Adrenal gland (tissue), 12 donors: ENCODE data around the gene MRAS. TPM values are rescaled to one million over a fixed set of nuclear protein-coding genes. Genes with fewer than 3 reads are reported as not detected.
"Not testable (repeated sequence)": the region's sequence is repeated elsewhere in the genome, so short reads cannot be mapped to it uniquely, and the experiment has no call there.

Experiments
- DNase-seq, 7 donors: peaks; one replicate each; pipeline ENCODE4 v3.0.0-alpha.2; 2019 to 2020
- H3K27ac ChIP-seq, 5 donors: fragments of 200-600 bp; sonication (generic) in 4 of 5; 1 replicate in 3 of 5; 2 replicates in 2 of 5; pipeline versions ENCODE4 v1.5.1 to v1.8.0; 2016 to 2020; ENCODE audit warnings: mild to moderate bottlenecking in 1 of 5
- H3K27me3 ChIP-seq: fragments of 200-600 bp; 2 replicates; pipeline ENCODE4 v1.8.0; 2021
- H3K36me3 ChIP-seq, 2 donors: fragments of 200-600 bp; replicated peaks in 1 of 2; 1 replicate in 1 of 2; 2 replicates in 1 of 2; pipeline versions ENCODE4 v1.5.1 to v1.8.0; 2018 to 2022
- H3K4me1 ChIP-seq, 2 donors: fragments of 200-600 bp; replicated peaks in 1 of 2; 1 replicate in 1 of 2; 2 replicates in 1 of 2; pipeline versions ENCODE4 v1.5.1 to v1.8.0; 2018 to 2021
- H3K4me3 ChIP-seq, 4 donors: fragments of 200-600 bp; sonication (generic) in 3 of 4; one replicate each; pipeline ENCODE4 v1.5.1; 2016 to 2018
- H3K9me3 ChIP-seq, 3 donors: fragments of 200-600 bp; sonication (generic) in 1 of 3; replicated peaks in 1 of 3; 1 replicate in 2 of 3; 2 replicates in 1 of 3; pipeline versions ENCODE4 v1.5.1 to v1.8.0; 2016 to 2021
- CTCF ChIP-seq, 6 experiments: fragments of 450-650 bp in 4 of 6; fragments of 200-600 bp in 2 of 6; sonication (generic) in 1 of 6; IDR thresholded peaks; 1 replicate in 5 of 6; 2 replicates in 1 of 6; pipeline versions ENCODE4 v1.5.1 to v1.8.0; 2016 to 2021; ENCODE audit warnings: antibody characterized with exemption in 6 of 6, mild to moderate bottlenecking in 2 of 6, moderate library complexity in 1 of 6
- POLR2A ChIP-seq, 2 donors: fragments of 450-650 bp; IDR thresholded peaks; one replicate each; pipeline ENCODE4 v1.6.1; 2017; ENCODE audit warnings: antibody characterized with exemption in 2 of 2, mild to moderate bottlenecking in 2 of 2, moderate library complexity in 1 of 2
- WGBS, 4 donors: extraction: QIAGEN DNeasy Blood & Tissue Kit in 2 of 4; methylation state at CpG; one replicate each; pipeline versions ENCODE4 v1.1.5 to v1.1.7; 2013 to 2017; 5-methylcytosine and 5-hydroxymethylcytosine counted together
- intact Hi-C, 2 donors: fragments of 100-400 bp; cut with DNase I; formaldehyde crosslinking; loops; one replicate each; pipeline versions ENCODE4 v1.14.1 to v1.15.0; 2022 to 2023
- polyA plus RNA-seq, 3 donors: library from polyadenylated mRNA; stranded (reverse); fragments of 200-250 nt in 2 of 3; fragments of 350-450 nt in 1 of 3; fragmentation: Illumina TruSeq in 1 of 3; extraction: RNeasy Lipid Tissue Mini Kit (QIAGEN cat#74804) in 1 of 3; gene quantifications; one replicate each; pipeline ENCODE4 v1.2.3, GENCODE V29; 2013 to 2014
- total RNA-seq, 9 donors: library from RNA; depleted of rRNA in 4 of 9; stranded (reverse); fragments of >200 nt in 4 of 9; fragments of 120-200 nt in 1 of 9; fragmentation: NEBNext Ultra II Directional in 1 of 9; extraction: Animal tissue kit (Norgen Biotek cat#: 25700) in 1 of 9; gene quantifications; one replicate each; pipeline versions ENCODE4 v1.1.0 to v1.2.4, GENCODE V29; 2013 to 2023
- donor health status: healthy with polysubstance abuse.
- donor health status: Bipolar disorder and iron deficiency.
- donor health status: DM: yes; HTN: yes; CAD: no.
- donor health status: DM: no; HTN: no; CAD: no.
- donor health status: DM: no; HTN: no; CAD: no.
- donor health status: DM: yes; HTN: yes; CAD: no.

Gene MRAS
- total and polyA plus RNA-seq, 12 donors = 47.9 to 337 (median 109) TPM

- Histone ChIP-seq H3K4me3 (no peak overlapping the region), H3K27ac (no peak overlapping the region), H3K27me3 (no peaks in the 10 kb centered on the region), H3K4me1 (peaks cover 20 to 44% of the 10 kb centered on the region in 2 donors), H3K9me3 (no peaks in the 10 kb centered on the region), H3K36me3 (no peaks in the 10 kb centered on the region)
- DNase-seq = no peak
- TF ChIP-seq CTCF (IDR thresholded peaks at IDR 0.05) (no peak), POLR2A (IDR thresholded peaks at IDR 0.05) (no peak)
- intact Hi-C loops = no loop called here
- WGBS, 4 donors = 94 to 100% (median 98%) methylated on average over 5 of the region's 5 CpGs
Measured at GRCh38 chr3:138373736-138374094, 25.3 kb downstream of the MRAS start.

GRCh38 chr3:138374573-138375134 lies 26.3 kb downstream of the MRAS start:
- H3K4me1 ChIP-seq = peaks cover 17 to 36% of the 10 kb centered on the region in 2 donors
- H3K27ac ChIP-seq = peak overlapping the region; percentile 37 to 65 (median 53)

GRCh38 chr3:138375447-138375846 lies 27.1 kb downstream of the MRAS start:
- intact Hi-C loops = no loop called here
- peaks cover 15 to 33% of the 10 kb centered on the region in 2 donors for H3K4me1 ChIP-seq
- H3K27me3 ChIP-seq = no peaks in the 10 kb centered on the region
- TF ChIP-seq POLR2A (IDR thresholded peaks at IDR 0.05) = no peak
- TF ChIP-seq CTCF (IDR thresholded peaks at IDR 0.05) = no peak
- DNase-seq = no peak
- H3K4me3 ChIP-seq = no peak overlapping the region
- peak overlapping the region in 3 of 5 donors; percentile 35 to 65 (median 58) for H3K27ac ChIP-seq
- WGBS, 4 donors = 62 to 78% (median 64%) methylated on average over 4 of the region's 4 CpGs
- H3K9me3 ChIP-seq = no peaks in the 10 kb centered on the region
- H3K36me3 ChIP-seq = no peaks in the 10 kb centered on the region

More at GRCh38 chr3:138374573-138375134, 26.3 kb downstream of the MRAS start:
- Histone ChIP-seq H3K36me3 (no peaks in the 10 kb centered on the region), H3K9me3 (no peaks in the 10 kb centered on the region), H3K27me3 (no peaks in the 10 kb centered on the region), H3K4me3 (no peak overlapping the region)
- WGBS, 4 donors = 29 to 66% (median 54%) methylated on average over 2 of the region's 2 CpGs
- DNase-seq = no peak
- intact Hi-C loops = no loop called here
- TF ChIP-seq POLR2A (IDR thresholded peaks at IDR 0.05) (no peak), CTCF (IDR thresholded peaks at IDR 0.05) (no peak)

GRCh38 chr3:138376663-138377062 lies 28.3 kb downstream of the MRAS start:
- DNase-seq = no peak
- H3K9me3 ChIP-seq = no peaks in the 10 kb centered on the region
- no peak overlapping the region for H3K4me3 ChIP-seq
- H3K36me3 ChIP-seq = no peaks in the 10 kb centered on the region
- H3K27me3 ChIP-seq = no peaks in the 10 kb centered on the region
- H3K4me1 ChIP-seq = peaks cover 21 to 37% of the 10 kb centered on the region in 2 donors
- H3K27ac ChIP-seq = no peak overlapping the region
- intact Hi-C loops = no loop called here
- TF ChIP-seq CTCF (IDR thresholded peaks at IDR 0.05) (no peak), POLR2A (IDR thresholded peaks at IDR 0.05) (no peak)
- WGBS, 4 donors = 72 to 84% (median 76%) methylated on average over 2 of the region's 2 CpGs

GRCh38 chr3:138377212-138377611 lies 28.8 kb downstream of the MRAS start:
- WGBS, 4 donors = 91 to 97% (median 94%) methylated on average over 7 to 11 of the region's 11 CpGs
- H3K36me3 ChIP-seq, H3K9me3 ChIP-seq, H3K4me3 ChIP-seq, H3K27me3 ChIP-seq, intact Hi-C loops, DNase-seq: not testable (repeated sequence)
- H3K27ac ChIP-seq = peak overlapping the region in 1 of 5 donors; percentile 30
- H3K4me1 ChIP-seq = peaks cover 27 to 40% of the 10 kb centered on the region in 2 donors
